HCT116 (cell line): ENCODE results near the gene CDH24. TPM values are rescaled to one million over a fixed set of nuclear protein-coding genes. Genes with fewer than 3 reads are reported as not detected.

ENCODE experiments used
- ATAC-seq: fragments of 200-7000 bp; cut with Tn5 transposase; 2 replicates; pipeline ENCODE4 v1.9.1; 2020; ENCODE audit warnings: mild to moderate bottlenecking, moderate library complexity
- BruUV-seq: library from RNA; stranded (reverse); fragments of 400-500 nt; replicated peaks from 2 replicates; lab custom pipeline; 2021; lab: Mats Ljungman, UMichigan
- CTCF ChIA-PET: fragments of 300-600 bp; sonication (Branson Sonifier 250); formaldehyde crosslinking; loops from one replicate; lab custom pipeline; 2021; ENCODE audit warnings: antibody characterized with exemption; lab: Charles Lee
- POLR2A ChIA-PET: fragments of 300-600, 350-600 bp; sonication (Branson Sonifier 250); formaldehyde crosslinking; loops from one replicate; lab custom pipeline; 2021; ENCODE audit warnings: antibody characterized with exemption; lab: Charles Lee
- RAD21 ChIA-PET, 2 experiments: fragments of 300-600 bp; sonication (Branson Sonifier 250); formaldehyde crosslinking; loops; one replicate each; lab custom pipeline; 2023; ENCODE audit warnings: low total read pairs in 2 of 2; ENCODE audit not compliant: uncharacterized antibody in 2 of 2, unreplicated experiment in 2 of 2, low non-redundant PET in 1 of 2; lab: Charles Lee
- DNase-seq: peaks from one replicate; pipeline ENCODE4 v3.0.0-alpha.2; 2010; ENCODE audit warnings: low read depth, low spot score
- H2AFZ ChIP-seq: fragments of 200-600 bp; shearing (Covaris generic), sonication (generic); 2 replicates; pipeline ENCODE4 v1.6.1; 2017; ENCODE audit warnings: low read depth, mixed run types, mixed read lengths, antibody characterized with exemption, low read length; ENCODE audit not compliant: poor library complexity, severe bottlenecking
- H3K27ac ChIP-seq: 2 replicates; pipeline ENCODE4 v1.5.1; 2012; ENCODE audit warnings: low read depth, low read length
- H3K27me3 ChIP-seq: fragments of 200-600 bp; sonication (generic); 2 replicates; pipeline ENCODE4 v1.6.1; 2016; ENCODE audit warnings: mixed run types, low read length, mixed read lengths; ENCODE audit not compliant: insufficient read depth
- H3K36me3 ChIP-seq, 2 experiments: fragments of 200-500 bp in 1 of 2; fragments of 200-600 bp in 1 of 2; sonication (Bioruptor generic) in 1 of 2; sonication (generic) in 1 of 2; 2 replicates each; pipeline versions ENCODE4 v1.5.1 to v1.6.1; 2014 to 2016; ENCODE audit warnings: low read length in 2 of 2, inconsistent platforms in 1 of 2, mixed read lengths in 1 of 2, mixed run types in 1 of 2; ENCODE audit not compliant: insufficient read depth in 2 of 2, control insufficient read depth in 1 of 2
- H3K4me1 ChIP-seq, 2 experiments: fragments of 200-600 bp in 1 of 2; sonication (generic) in 1 of 2; 2 replicates each; pipeline versions ENCODE4 v1.5.1 to v1.6.1; 2012 to 2017; ENCODE audit warnings: low read length in 2 of 2, inconsistent platforms in 1 of 2, mild to moderate bottlenecking in 1 of 2, mixed read lengths in 1 of 2, mixed run types in 1 of 2, moderate library complexity in 1 of 2; ENCODE audit not compliant: insufficient read depth in 2 of 2, control insufficient read depth in 1 of 2
- H3K4me2 ChIP-seq: fragments of 200-600 bp; sonication (generic); 2 replicates; pipeline ENCODE4 v1.6.1; 2017; ENCODE audit warnings: mixed run types, low read length, mixed read lengths
- H3K4me3 ChIP-seq, 2 experiments: fragments of 200-600 bp in 1 of 2; sonication (generic) in 1 of 2; replicated peaks in 1 of 2; 2 replicates each; pipeline ENCODE4 v1.5.1; 2011 to 2016; ENCODE audit warnings: low read length in 2 of 2, control low read depth in 1 of 2, low read depth in 1 of 2, mild to moderate bottlenecking in 1 of 2, mixed read lengths in 1 of 2, mixed run types in 1 of 2
- H3K79me2 ChIP-seq: fragments of 200-600 bp; sonication (generic); 2 replicates; pipeline ENCODE4 v1.6.1; 2017; ENCODE audit warnings: mild to moderate bottlenecking, mixed run types, low read length, moderate library complexity, mixed read lengths; ENCODE audit not compliant: insufficient read depth
- H3K9ac ChIP-seq: fragments of 200-600 bp; sonication (generic); 2 replicates; pipeline ENCODE4 v1.6.1; 2016; ENCODE audit warnings: low read length, mixed read lengths
- H3K9me2 ChIP-seq: fragments of 200-600 bp; sonication (generic), shearing (Covaris generic); 2 replicates; pipeline ENCODE4 v1.6.1; 2017; ENCODE audit warnings: mixed run types, mild to moderate bottlenecking, moderate library complexity; ENCODE audit not compliant: insufficient read depth
- H3K9me3 ChIP-seq, 2 experiments: fragments of 200-500 bp in 1 of 2; fragments of 200-600 bp in 1 of 2; sonication (Bioruptor generic) in 1 of 2; sonication (generic) in 1 of 2; 2 replicates each; pipeline ENCODE4 v1.6.1; 2014 to 2017; ENCODE audit warnings: low read length in 2 of 2, mixed read lengths in 2 of 2, inconsistent platforms in 1 of 2, low read depth in 1 of 2, mild to moderate bottlenecking in 1 of 2, mixed run types in 1 of 2, moderate library complexity in 1 of 2; ENCODE audit not compliant: control insufficient read depth in 1 of 2, insufficient read depth in 1 of 2
- H4K20me1 ChIP-seq: fragments of 200-600 bp; sonication (generic), shearing (Covaris generic); 2 replicates; pipeline ENCODE4 v1.6.1; 2017; ENCODE audit warnings: mixed run types, mild to moderate bottlenecking, moderate library complexity; ENCODE audit not compliant: insufficient read depth
- ATF3 ChIP-seq: IDR thresholded peaks from 2 replicates; pipeline ENCODE4 v1.6.1; 2012
- CBX3 ChIP-seq: IDR thresholded peaks from 2 replicates; pipeline ENCODE4 v1.6.1; 2012; ENCODE audit warnings: low read depth
- CEBPB ChIP-seq: IDR thresholded peaks from 2 replicates; pipeline ENCODE4 v1.6.1; 2012; ENCODE audit warnings: low read depth
- CTCF ChIP-seq, 3 experiments: fragments of 200-600 bp in 1 of 3; sonication (generic) in 1 of 3; IDR thresholded peaks in 2 of 3; conservative IDR thresholded peaks in 1 of 3; 2 replicates each; pipeline ENCODE4 v1.5.1; 2012 to 2017; ENCODE audit warnings: low read depth in 2 of 3, low read length in 2 of 3, antibody characterized with exemption in 1 of 3, borderline replicate concordance in 1 of 3, control low read depth in 1 of 3, mild to moderate bottlenecking in 1 of 3, mixed read lengths in 1 of 3, mixed run types in 1 of 3, moderate library complexity in 1 of 3; ENCODE audit not compliant: insufficient read depth in 1 of 3
- EGR1 ChIP-seq: IDR thresholded peaks from 2 replicates; pipeline ENCODE4 v1.6.1; 2012; ENCODE audit warnings: low read depth
- EZH2 ChIP-seq: fragments of 200-600 bp; sonication (generic); IDR thresholded peaks from 2 replicates; pipeline ENCODE4 v1.6.1; 2017; ENCODE audit warnings: antibody characterized with exemption, mixed run types
- EZH2phosphoT487 ChIP-seq: fragments of 200-600 bp; IDR thresholded peaks from 2 replicates; pipeline ENCODE4 v1.6.1; 2018; ENCODE audit warnings: antibody characterized with exemption, borderline replicate concordance
- FOSL1 ChIP-seq: IDR thresholded peaks from 2 replicates; pipeline ENCODE4 v1.6.1; 2012; ENCODE audit warnings: low read depth
- JUND ChIP-seq: IDR thresholded peaks from 2 replicates; pipeline ENCODE4 v1.6.1; 2012
- POLR2A ChIP-seq: IDR thresholded peaks from 2 replicates; pipeline ENCODE4 v1.7.0; 2011; ENCODE audit warnings: borderline replicate concordance; ENCODE audit not compliant: insufficient read depth, insufficient read length; ENCODE audit errors: extremely low read depth
- POLR2AphosphoS5 ChIP-seq: IDR thresholded peaks from 2 replicates; pipeline ENCODE4 v1.6.1; 2011; ENCODE audit warnings: mild to moderate bottlenecking, low read depth, low read length, moderate library complexity
- RAD21 ChIP-seq: IDR thresholded peaks from 2 replicates; pipeline ENCODE4 v1.6.1; 2012; ENCODE audit warnings: low read depth, mild to moderate bottlenecking
- SIN3A ChIP-seq: IDR thresholded peaks from 2 replicates; pipeline ENCODE4 v1.6.1; 2012; ENCODE audit warnings: low read depth
- SP1 ChIP-seq: IDR thresholded peaks from 2 replicates; pipeline ENCODE4 v1.6.1; 2012; ENCODE audit warnings: low read depth
- SRF ChIP-seq: IDR thresholded peaks from 2 replicates; pipeline ENCODE4 v1.6.1; 2012; ENCODE audit warnings: low read depth
- TCF7L2 ChIP-seq: IDR thresholded peaks from 2 replicates; pipeline ENCODE4 v1.7.0; 2011; ENCODE audit warnings: borderline replicate concordance, inconsistent platforms; ENCODE audit not compliant: insufficient read depth, insufficient read length; ENCODE audit errors: extremely low read depth
- ZBTB33 ChIP-seq: IDR thresholded peaks from 2 replicates; pipeline ENCODE4 v1.6.1; 2011; ENCODE audit warnings: mild to moderate bottlenecking, low read length, moderate library complexity; ENCODE audit not compliant: insufficient replicate concordance; ENCODE audit errors: extremely low read depth
- ZFX ChIP-seq: fragments of 450-650 bp; IDR thresholded peaks from 2 replicates; pipeline ENCODE4 v1.6.1; 2017
- ZNF274 ChIP-seq: fragments of 200-500 bp; sonication (Bioruptor generic); IDR thresholded peaks from 2 replicates; pipeline ENCODE4 v1.6.1; 2014; ENCODE audit warnings: mild to moderate bottlenecking, low read depth, low read length, inconsistent platforms
- intact Hi-C: fragments of 100-400 bp; cut with micrococcal nuclease; formaldehyde crosslinking; loops from 2 replicates; pipeline ENCODE4 v1.10.0; 2022
- total RNA-seq: library from RNA; stranded (reverse); gene quantifications from one replicate; pipeline ENCODE4 v1.2.1, GENCODE V29; 2021; ENCODE audit not compliant: unreplicated experiment

The CDH24 gene
- total RNA-seq, 1 experiment from 2014 or later, result 19.3 TPM

GRCh38 chr14:23044840-23045239 lies 12.5 kb downstream of the CDH24 start:
- Histone ChIP-seq H3K4me2 (no peak overlapping the region), H3K9ac (no peak overlapping the region), H4K20me1 (no peaks in the 10 kb centered on the region), H3K9me2 (no peaks in the 10 kb centered on the region), H3K4me3 (no peak overlapping the region), H3K27me3 (no peaks in the 10 kb centered on the region), H3K9me3 (no peaks in the 10 kb centered on the region), H3K79me2 (no peaks in the 10 kb centered on the region), H3K36me3 (no peaks in the 10 kb centered on the region), H3K4me1 (peaks cover 0 to 5% of the 10 kb centered on the region in 2 experiments; a peak in 1 of 4 replicates), H3K27ac (no peak overlapping the region), H2AFZ (no peak overlapping the region)
- intact Hi-C loops, result no loop called here
- no TSS peak for BruUV-seq
- ATAC-seq (no peak), DNase-seq (no peak)
- TF ChIP-seq POLR2AphosphoS5 (no peak), EZH2phosphoT487 (no peak), CTCF (IDR thresholded peaks at IDR 0.05 in 2 of 3, conservative IDR thresholded peaks at IDR 0.05 in 1 of 3; ENCODE audit: borderline replicate concordance in 1 of 3, insufficient read depth in 1 of 3, low read depth in 2 of 3, low read length in 2 of 3) (no peak), SP1 (no peak), ZFX (no peak), SIN3A (no peak), POLR2A (no peak), ATF3 (no peak), CEBPB (no peak), TCF7L2 (no peak), ZBTB33 (no peak), JUND (no peak), RAD21 (no peak), CBX3 (no peak), FOSL1 (no peak), EGR1 (no peak), EZH2 (no peak), ZNF274 (no peak), SRF (no peak)
- CTCF ChIA-PET, result no interaction called here
- POLR2A ChIA-PET, result no interaction called here
- RAD21 ChIA-PET, result no interaction called here
